ENCODE data around the gene HS3ST2.
"Not testable (repeated sequence)": the region's sequence is repeated elsewhere in the genome, so short reads cannot be mapped to it uniquely, and the experiment has no call there.

The HS3ST2 gene

DNA sequence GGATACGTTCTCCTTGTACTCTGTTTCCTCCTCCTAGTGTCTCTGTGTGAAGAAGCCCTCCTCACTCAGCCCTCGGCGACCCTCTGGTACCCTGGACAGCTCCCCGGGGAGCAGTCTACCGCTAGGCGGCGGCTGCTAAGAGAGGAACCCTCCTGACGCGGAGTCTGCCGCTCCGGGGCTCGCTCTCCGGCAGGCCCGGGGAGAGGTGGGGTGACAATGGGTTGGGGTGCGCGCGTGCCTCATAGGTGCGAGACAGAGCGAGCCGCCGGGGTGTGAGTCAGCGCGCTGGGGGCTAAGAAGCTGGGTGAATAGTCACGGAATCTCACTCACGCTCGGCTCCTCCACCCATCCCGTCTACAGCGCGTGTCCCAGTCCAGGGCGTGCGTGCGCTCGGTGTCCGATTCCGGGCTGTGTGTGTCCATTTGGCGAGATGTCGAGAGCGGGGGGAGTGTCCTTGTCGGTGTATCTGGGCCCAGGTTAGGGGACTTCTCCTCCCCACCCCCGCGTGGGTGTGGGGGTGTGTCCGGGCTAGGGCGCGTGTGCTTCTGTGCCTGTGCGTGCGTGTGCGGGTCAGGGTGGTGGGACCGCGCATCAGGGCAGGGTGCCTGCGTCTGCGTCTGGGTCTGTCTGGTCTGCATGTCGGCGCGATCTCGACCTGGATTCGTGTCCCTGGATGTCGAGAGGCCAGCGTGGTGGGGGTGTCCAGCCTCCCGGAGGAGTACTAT lies 577 bp upstream of the HS3ST2 start:
- FAIRE-seq (no peak), DNase-seq (ENCODE audit: low spot score) (no peak)

DNA sequence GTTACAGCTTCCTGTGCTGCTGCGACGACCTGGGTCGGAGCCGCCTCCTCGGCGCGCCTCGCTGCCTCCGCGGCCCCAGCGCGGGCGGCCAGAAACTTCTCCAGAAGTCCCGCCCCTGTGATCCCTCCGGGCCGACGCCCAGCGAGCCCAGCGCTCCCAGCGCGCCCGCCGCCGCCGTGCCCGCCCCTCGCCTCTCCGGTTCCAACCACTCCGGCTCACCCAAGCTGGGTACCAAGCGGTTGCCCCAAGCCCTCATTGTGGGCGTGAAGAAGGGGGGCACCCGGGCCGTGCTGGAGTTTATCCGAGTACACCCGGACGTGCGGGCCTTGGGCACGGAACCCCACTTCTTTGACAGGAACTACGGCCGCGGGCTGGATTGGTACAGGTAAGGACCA lies 746 bp downstream of the HS3ST2 start:
- DNase-seq (ENCODE audit: low spot score) (no peak), FAIRE-seq (no peak)

DNA sequence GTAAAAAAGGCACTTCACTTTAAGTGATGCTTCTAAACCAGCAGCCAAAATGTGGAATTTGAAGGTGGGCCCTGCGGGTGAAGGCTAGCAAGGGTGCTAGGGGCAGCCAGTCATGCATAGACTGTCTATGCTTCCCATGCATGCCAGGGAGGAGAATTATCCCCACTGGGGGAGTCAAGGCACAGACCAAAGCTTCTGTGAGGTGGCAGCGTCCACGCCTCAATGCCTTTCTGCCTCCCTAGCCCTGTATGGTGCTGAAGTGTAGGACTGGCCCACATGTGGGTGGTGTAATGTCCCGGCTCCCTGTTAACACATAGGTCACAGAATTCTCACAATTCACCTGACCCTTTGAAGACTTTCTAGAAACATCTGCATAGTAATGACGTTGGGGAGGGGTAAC lies 1.9 kb downstream of the HS3ST2 start:
- FAIRE-seq, result no peak
- no peak for DNase-seq (ENCODE audit: low spot score)

DNA sequence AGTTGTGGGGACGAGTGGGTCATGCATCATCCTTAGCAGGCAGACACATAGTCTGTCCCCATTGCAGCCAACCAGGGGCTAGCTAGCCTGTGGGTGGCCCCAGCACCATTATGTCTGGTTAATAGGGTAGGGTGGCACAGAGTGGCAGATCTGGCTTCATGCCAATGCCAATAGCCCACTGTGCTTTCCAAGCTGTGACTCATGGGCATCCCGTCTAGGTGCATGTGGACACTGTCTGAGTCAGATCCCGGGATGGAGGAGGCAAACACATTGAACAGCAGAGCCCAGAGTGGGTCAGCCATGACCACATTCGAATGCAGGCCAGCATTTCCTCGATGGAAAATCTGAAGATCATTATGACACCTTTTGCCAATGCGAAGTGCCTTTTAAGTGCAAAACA lies 2.5 kb downstream of the HS3ST2 start:
- DNase-seq (ENCODE audit: low spot score) (peak; percentile 70), FAIRE-seq (peak; percentile 40)

DNA sequence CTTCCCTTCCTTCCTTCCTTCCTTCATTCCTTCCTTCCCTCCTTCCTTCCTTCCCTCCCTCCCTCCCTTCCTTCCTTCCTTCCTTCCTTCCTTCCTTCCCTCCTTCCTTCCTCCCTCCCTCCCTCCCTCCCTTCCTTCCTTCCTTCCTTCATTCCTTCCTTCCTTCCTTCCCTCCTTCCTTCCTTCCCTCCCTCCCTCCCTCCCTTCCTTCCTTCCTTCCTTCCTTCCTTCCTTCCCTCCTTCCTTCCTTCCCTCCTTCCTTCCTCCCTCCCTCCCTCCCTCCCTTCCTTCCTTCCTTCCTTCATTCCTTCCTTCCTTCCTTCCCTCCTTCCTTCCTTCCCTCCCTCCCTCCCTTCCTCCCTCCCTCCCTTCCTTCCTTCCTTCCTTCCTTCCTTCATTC lies 4.8 kb downstream of the HS3ST2 start:
- not testable (repeated sequence) for FAIRE-seq; DNase-seq (ENCODE audit: low spot score)

DNA sequence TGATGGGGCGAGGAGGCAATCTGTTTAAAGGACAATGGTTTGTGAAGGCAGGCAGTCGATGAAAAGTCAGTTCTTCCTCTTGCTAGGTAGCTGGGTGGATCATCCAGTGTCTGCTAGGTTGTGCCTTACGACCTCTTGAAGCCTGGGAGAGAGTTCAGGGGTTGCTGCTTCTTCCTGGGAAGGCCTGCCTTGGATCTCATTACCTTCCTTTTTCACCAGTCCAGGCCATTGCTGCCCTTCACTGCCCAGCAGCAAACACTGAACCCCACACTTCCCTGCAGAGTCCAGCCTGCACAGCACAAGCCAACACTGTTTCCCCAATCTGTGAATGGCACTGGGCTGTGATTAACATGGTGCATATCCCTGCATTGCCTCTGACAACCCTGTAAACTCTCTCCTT lies 24.7 kb downstream of the HS3ST2 start:
- FAIRE-seq, result no peak
- DNase-seq (ENCODE audit: low spot score), result no peak

- not testable (repeated sequence) for FAIRE-seq
Observed at GRCh38 chr16:22842031-22842430, 28.1 kb downstream of the HS3ST2 start.

DNA sequence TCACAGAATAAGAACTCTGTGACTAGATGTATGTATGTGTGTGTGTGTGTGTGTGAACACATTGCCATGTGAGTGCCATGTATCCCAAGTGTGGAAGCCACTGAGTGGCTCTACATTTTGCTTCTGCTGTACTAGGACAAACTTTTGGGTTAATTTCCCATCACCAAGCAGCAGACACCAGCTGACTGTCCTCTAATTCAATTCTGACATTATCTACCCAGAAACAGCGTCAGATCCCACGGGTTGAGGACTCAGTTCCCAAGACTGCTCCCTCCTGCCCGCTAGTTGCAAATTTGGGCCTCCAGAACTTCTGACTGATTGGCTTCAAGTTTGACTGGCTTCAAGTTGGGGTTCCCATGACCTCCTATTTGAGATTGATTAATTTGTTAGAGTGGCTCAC lies 29.2 kb downstream of the HS3ST2 start:
- FAIRE-seq, result no peak
- no peak for DNase-seq (ENCODE audit: low spot score)

More at GRCh38 chr16:22842031-22842430, 28.1 kb downstream of the HS3ST2 start:
- not testable (repeated sequence) for DNase-seq (ENCODE audit: low spot score)

- DNase-seq (ENCODE audit: low spot score), result no peak
- FAIRE-seq, result no peak
Observed at GRCh38 chr16:22843856-22844255, 29.9 kb downstream of the HS3ST2 start.

DNA sequence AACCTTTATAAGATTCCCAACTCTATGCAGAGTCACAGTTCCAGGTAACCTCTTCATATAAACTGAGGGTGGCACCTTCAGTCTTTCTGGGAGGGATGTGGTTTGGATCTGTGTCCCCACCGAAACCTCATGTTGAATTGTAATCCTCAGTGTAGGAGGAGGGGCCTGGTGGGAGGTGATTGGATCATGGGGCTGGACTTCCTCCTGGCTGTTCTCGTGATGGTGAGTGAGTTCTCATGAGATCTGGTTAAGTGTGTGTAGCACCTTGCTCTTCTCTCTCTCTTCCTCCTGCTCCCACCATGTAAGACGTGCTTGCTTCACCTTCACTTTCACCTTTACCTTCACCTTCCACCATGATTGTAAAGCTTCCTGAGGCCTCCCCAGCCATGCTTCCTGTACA lies 30.5 kb downstream of the HS3ST2 start:
- DNase-seq (ENCODE audit: low spot score), result no peak
- FAIRE-seq, result no peak

DNA sequence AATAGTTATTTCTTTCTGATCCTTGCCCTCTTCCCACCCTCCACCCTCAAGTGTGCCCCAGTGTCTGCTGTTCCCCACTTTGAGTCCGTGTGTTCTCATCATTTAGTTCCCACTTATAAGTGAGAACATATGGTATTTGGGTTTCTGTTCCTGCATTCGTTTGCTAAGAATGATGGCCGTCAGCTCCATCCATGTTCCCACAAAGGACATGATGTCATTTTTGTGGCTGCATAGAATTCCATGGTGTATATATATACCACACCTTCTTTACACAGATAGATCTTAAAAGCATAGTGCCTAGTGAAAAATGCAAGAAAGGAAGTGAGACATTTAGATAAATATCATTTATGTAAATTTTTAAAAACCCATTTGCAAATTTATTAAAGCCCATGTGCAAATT lies 33.1 kb downstream of the HS3ST2 start:
- DNase-seq (ENCODE audit: low spot score) (no peak), FAIRE-seq (no peak)

DNA sequence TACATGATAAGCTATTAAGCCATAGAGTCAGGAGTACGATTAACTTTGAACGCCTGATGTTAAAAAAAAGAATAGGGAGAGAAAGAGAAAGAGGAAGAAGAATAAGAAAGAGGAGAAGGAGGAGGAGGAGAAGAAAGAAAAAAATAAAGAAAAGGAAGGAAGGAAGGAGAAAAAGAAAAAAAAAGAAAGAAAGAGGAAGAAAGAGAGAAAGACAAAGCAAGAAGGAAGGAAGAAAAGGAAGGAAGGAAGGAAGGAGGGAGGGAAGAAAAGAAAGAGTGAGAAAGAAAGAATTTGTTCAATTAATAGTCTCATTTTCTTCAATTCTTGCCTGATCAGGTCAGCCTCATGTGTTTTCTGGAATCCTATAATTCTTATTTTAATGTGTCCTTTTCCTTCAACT lies 33.7 kb downstream of the HS3ST2 start:
- FAIRE-seq, result no peak
- no peak for DNase-seq (ENCODE audit: low spot score)

DNA sequence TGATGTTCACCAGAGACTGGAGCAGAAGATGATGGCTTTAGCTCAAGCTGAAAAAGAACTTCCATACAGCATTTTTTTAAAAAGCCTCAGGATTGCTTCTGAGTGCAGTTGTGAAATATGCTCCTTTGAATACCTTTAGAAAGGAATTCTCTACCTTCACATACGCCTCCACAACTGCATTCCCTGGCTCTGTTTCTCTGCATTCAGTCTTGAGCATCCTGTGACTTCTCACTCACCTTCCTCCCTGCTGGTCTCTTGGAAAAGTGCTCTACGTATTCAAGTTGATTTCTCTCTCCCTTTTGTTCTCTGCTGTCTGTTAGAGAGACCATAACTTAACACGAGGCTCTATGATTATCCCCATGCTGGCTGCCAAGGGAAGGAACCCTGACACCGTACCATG lies 34.5 kb downstream of the HS3ST2 start:
- DNase-seq (ENCODE audit: low spot score) (no peak), FAIRE-seq (no peak)

GRCh38 chr16:22849517-22849916 lies 35.6 kb downstream of the HS3ST2 start:
- no peak for FAIRE-seq
- DNase-seq (ENCODE audit: low spot score), result no peak

DNA sequence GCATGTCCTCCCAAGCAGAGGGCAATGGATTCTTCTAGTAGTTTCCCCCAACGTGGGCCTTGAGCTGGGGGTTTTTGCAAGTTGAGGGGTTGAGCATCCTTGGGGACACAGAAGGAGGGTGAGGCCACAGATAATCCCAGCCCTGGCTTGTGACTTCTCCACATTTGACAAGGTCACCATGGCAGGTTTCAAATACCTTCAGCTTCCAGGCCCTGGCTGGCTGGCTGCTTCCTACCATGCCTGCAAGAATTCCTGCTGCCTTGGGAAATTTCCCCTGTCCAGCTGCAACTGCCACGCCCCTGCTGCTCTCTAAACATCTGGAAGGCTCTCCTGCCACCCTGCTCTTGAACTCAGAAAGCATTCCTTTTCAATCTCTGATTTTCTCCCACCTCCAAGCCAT lies 41.3 kb downstream of the HS3ST2 start:
- DNase-seq (ENCODE audit: low spot score) (no peak), FAIRE-seq (no peak)

GRCh38 chr16:22857296-22858025 lies 43.5 kb downstream of the HS3ST2 start:
- FAIRE-seq (no peak), DNase-seq (ENCODE audit: low spot score) (no peak)

GRCh38 chr16:22859925-22860324 lies 46.0 kb downstream of the HS3ST2 start:
- FAIRE-seq, result no peak
- DNase-seq (ENCODE audit: low spot score), result no peak

GRCh38 chr16:22861580-22861979 lies 47.6 kb downstream of the HS3ST2 start:
- no peak for DNase-seq (ENCODE audit: low spot score)
- no peak for FAIRE-seq

- DNase-seq (ENCODE audit: low spot score) (no peak), FAIRE-seq (no peak)
Observed at GRCh38 chr16:22862046-22862445, 48.1 kb downstream of the HS3ST2 start.

GRCh38 chr16:22864375-22864774 lies 50.4 kb downstream of the HS3ST2 start:
- no peak for DNase-seq (ENCODE audit: low spot score)
- no peak for FAIRE-seq

DNA sequence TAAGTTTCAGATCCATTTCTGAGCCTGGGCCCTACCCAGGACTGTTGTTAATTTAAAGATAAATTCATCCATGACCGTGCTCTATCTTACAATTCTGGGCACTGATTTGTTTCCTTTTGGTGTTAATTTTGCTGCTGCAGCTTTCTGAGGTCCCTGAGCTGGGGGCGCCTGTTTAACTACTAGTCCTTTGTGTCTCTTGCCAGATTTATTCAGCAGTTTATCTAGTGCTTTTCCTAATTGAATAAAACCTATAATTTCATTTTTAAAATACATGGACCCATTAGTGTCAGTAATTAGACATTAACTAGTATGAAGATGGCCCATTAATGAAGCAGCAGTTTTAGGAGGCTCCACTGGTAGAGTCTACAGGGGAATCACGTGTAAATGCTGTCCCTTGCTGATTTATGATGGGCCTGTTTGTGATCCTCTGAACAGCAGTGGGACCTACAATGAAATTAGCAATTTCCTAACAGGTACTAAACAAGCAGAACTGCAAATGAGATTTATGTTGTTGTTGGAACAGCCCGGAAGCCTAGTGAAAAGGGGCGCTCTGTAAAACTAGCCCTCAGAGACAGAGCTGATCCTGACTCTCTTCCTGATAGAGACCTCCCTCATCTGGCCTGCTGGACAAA lies 54.7 kb downstream of the HS3ST2 start:
- FAIRE-seq, result no peak
- DNase-seq (ENCODE audit: low spot score), result no peak

DNA sequence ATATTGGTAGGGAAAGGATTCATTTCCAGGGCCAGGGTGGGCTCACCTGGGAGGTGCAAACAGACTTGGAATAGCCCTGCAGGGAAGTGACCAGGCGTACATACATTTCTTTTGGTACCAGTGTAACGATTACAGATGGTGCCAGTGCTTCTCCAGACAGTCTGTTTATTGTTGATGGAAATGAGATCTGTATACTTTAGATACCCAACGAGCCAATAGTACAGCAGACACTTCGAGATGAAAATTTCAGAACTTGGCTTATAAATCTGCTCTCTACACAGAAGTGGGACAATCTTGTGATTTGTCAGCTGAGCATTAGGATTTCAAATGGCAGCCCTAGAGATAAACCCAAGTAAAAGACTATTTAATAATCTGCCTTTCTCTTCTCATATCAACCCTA lies 57.9 kb downstream of the HS3ST2 start:
- FAIRE-seq, result no peak
- DNase-seq (ENCODE audit: low spot score), result no peak

DNA sequence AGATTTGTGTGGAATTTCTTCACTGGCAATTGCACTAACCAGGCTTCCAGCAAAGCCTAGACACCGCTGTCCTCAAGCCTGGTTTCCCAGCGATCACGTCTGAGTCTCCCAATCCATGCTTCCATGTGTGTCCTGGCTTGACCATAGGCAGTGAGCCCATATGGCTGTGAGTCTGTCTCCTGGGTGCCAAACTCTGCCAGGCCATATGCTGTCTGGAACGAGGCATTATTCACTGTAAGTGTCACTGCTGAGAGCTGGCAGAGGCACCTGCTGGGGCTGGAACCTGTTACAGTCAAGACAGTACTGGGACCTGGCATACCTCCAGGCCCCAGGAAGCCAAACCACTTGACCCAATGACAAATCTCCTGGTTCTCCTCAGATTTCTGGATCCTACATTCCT lies 60.4 kb downstream of the HS3ST2 start:
- FAIRE-seq, result no peak
- DNase-seq (ENCODE audit: low spot score), result no peak
